Left forelimb (tissue), 1 donor: Measurements from ENCODE around the gene TMED9.
"Not testable (repeated sequence)": the region's sequence is repeated elsewhere in the genome, so short reads cannot be mapped to it uniquely, and the experiment has no call there.

ENCODE experiments used
- DNase-seq: peaks from one replicate; pipeline ENCODE4 v3.0.0-alpha.2; 2018; ENCODE audit warnings: low spot score

Gene TMED9

GRCh38 chr5:177592010-177592834 is at the start of gene TMED9:
Gene TMED9, plus strand, starts transcription at chr5:177592203. Its CDS starts 12 bp downstream, at chr5:177592215.
- peak; percentile 93 for DNase-seq

- no peak for DNase-seq
Observed at GRCh38 chr5:177542816-177543465, 49.1 kb upstream of the TMED9 start.

GRCh38 chr5:177545487-177546257 is 46.3 kb upstream of the TMED9 start:
- no peak for DNase-seq

- DNase-seq: no peak
Observed at GRCh38 chr5:177546258-177546741, 45.7 kb upstream of the TMED9 start.

GRCh38 chr5:177547736-177548135 is 44.3 kb upstream of the TMED9 start:
- DNase-seq: no peak

GRCh38 chr5:177548495-177548894 is 43.5 kb upstream of the TMED9 start:
- no peak for DNase-seq

- DNase-seq: no peak
Observed at GRCh38 chr5:177550122-177550521, 41.9 kb upstream of the TMED9 start.

- no peak for DNase-seq
Observed at GRCh38 chr5:177552839-177553455, 39.1 kb upstream of the TMED9 start.

GRCh38 chr5:177553671-177554429 is 38.2 kb upstream of the TMED9 start:
- DNase-seq: peak; percentile 71

GRCh38 chr5:177554474-177555111 is 37.4 kb upstream of the TMED9 start, which contains the start of gene FAM193B:
Gene FAM193B, minus strand, starts transcription at chr5:177554563. Its CDS starts 105 bp downstream, at chr5:177554458.
- peak; percentile 97 for DNase-seq

GRCh38 chr5:177555228-177555627 is 36.8 kb upstream of the TMED9 start:
- DNase-seq: no peak

GRCh38 chr5:177555665-177556064 is 36.3 kb upstream of the TMED9 start:
- no peak for DNase-seq

- no peak for DNase-seq
Observed at GRCh38 chr5:177557041-177557647, 34.9 kb upstream of the TMED9 start.

- no peak for DNase-seq
Observed at GRCh38 chr5:177557796-177558195, 34.2 kb upstream of the TMED9 start.

- DNase-seq: not testable (repeated sequence)
Observed at GRCh38 chr5:177559446-177559941, 32.5 kb upstream of the TMED9 start.

GRCh38 chr5:177565046-177565445 is 27.0 kb upstream of the TMED9 start:
- no peak for DNase-seq

GRCh38 chr5:177568326-177568725 is 23.7 kb upstream of the TMED9 start:
- no peak for DNase-seq

- no peak for DNase-seq
Observed at GRCh38 chr5:177569894-177570293, 22.1 kb upstream of the TMED9 start.

- DNase-seq: no peak
Observed at GRCh38 chr5:177575488-177575887, 16.5 kb upstream of the TMED9 start.

- DNase-seq: no peak
Observed at GRCh38 chr5:177576169-177576568, 15.8 kb upstream of the TMED9 start.
